Upper lobe of left lung (tissue), 6 donors: ENCODE results near the gene VRTN. TPM values are rescaled to one million over a fixed set of nuclear protein-coding genes. Genes with fewer than 3 reads are reported as not detected.
A peak's percentile ranks its signal among the peaks of the same experiment; 100 is the strongest.

ENCODE experiments used
- ATAC-seq, 2 donors: fragments of 200-7000 bp; cut with Tn5 transposase; one replicate each; pipeline ENCODE4 v1.9.1; 2022; ENCODE audit warnings: mild to moderate bottlenecking in 2 of 2, moderate library complexity in 2 of 2; ENCODE audit not compliant: low FRiP score in 2 of 2
- DNase-seq, 2 donors: peaks; one replicate each; pipeline ENCODE4 v3.0.0-alpha.2; 2019 to 2020
- H3K27ac ChIP-seq, 4 donors: fragments of 200-600 bp; sonication (generic); one replicate each; pipeline ENCODE4 v1.5.1; 2016 to 2019
- H3K27me3 ChIP-seq, 4 donors: fragments of 200-600 bp; sonication (generic); one replicate each; pipeline ENCODE4 v1.5.1; 2017 to 2019
- H3K36me3 ChIP-seq, 4 donors: fragments of 200-600 bp; sonication (generic); one replicate each; pipeline ENCODE4 v1.5.1; 2016 to 2019
- H3K4me1 ChIP-seq, 4 donors: fragments of 200-600 bp; sonication (generic); one replicate each; pipeline ENCODE4 v1.5.1; 2018 to 2019
- H3K4me3 ChIP-seq, 4 donors: fragments of 200-600 bp; sonication (generic); one replicate each; pipeline ENCODE4 v1.5.1; 2017 to 2019; ENCODE audit warnings: mild to moderate bottlenecking in 2 of 4, moderate library complexity in 1 of 4
- H3K9me3 ChIP-seq, 4 donors: fragments of 200-600 bp; sonication (generic); one replicate each; pipeline ENCODE4 v1.5.1; 2018 to 2019
- CTCF ChIP-seq, 6 experiments: fragments of 450-650 bp in 4 of 6; fragments of 200-600 bp in 2 of 6; sonication (generic) in 2 of 6; IDR thresholded peaks; one replicate each; pipeline ENCODE4 v1.5.1; 2016 to 2019; ENCODE audit warnings: antibody characterized with exemption in 6 of 6
- EP300 ChIP-seq, 4 donors: sonication (generic); formaldehyde crosslinking; IDR thresholded peaks; one replicate each; pipeline ENCODE4 v1.5.1; 2017; ENCODE audit warnings: antibody characterized with exemption in 4 of 4, control low read depth in 2 of 4
- POLR2A ChIP-seq, 4 donors: fragments of 450-650 bp; IDR thresholded peaks; one replicate each; pipeline ENCODE4 v1.5.1; 2016 to 2017; ENCODE audit warnings: antibody characterized with exemption in 4 of 4, mild to moderate bottlenecking in 2 of 4
- POLR2AphosphoS5 ChIP-seq, 2 donors: sonication (generic); formaldehyde crosslinking; IDR thresholded peaks; one replicate each; pipeline ENCODE4 v1.5.1; 2017; ENCODE audit warnings: antibody characterized with exemption in 2 of 2
- WGBS, 2 donors: methylation state at CpG; one replicate each; pipeline ENCODE4 v1.1.5; 2017 to 2018; 5-methylcytosine and 5-hydroxymethylcytosine counted together
- total RNA-seq, 6 donors: library from RNA; depleted of rRNA in 4 of 6; stranded (reverse); fragments of >200 nt in 4 of 6; gene quantifications; one replicate each; pipeline versions ENCODE4 v1.1.0 to v1.2.1, GENCODE V29; 2016 to 2021
- donor health status: DM: no; HTN: no; CAD: no; lungs with moderate emphysema.
- donor health status: DM: no; HTN: yes; CAD: no; lungs with severe emphysema.

Gene VRTN
- total RNA-seq, 6 donors from 2014 or later, result 0.09 to 0.10 TPM; not detected in 4

DNA sequence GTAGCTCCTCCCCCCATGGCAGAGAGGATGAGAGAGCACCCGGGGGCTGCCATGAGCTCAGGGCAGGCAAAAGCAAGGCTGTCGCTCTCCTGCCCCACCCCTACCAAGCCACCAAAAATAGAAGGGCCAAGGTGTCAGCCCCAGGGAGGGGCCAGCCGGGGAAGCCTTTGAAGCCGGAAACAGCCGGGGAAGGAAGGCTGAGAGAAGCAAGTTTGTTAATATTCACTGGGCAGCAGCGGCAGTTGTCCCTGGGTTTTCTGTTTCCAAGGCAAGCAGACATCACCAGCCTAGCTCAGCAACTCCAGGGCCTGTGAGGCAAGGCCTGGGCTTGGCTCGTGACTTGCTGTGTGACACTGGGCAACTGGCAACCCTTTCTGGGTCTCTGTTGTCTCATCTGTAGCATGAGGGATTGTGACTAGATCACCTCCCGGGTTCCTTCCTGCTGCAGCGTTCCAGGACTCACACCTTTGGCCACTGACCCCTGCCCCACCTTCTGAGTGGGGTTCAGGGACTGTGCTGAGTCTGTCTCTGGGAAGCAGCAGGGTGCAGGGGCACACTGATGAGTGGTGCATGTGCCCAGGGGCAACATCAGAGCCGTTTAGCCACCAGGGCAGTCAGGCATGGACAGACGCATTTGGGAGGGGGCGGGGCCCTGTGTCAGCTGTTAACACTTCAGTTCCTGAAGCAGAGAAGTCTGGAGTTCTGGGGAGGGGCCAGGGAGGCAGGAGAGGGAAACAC, 53.4 kb downstream of the VRTN start:
- WGBS, 2 donors, result 1 to 11% methylated on average over 8 to 12 of the region's 12 CpGs
- TF ChIP-seq POLR2A (IDR thresholded peaks at IDR 0.05), result no peak
- no peak for TF ChIP-seq EP300 (IDR thresholded peaks at IDR 0.05)
- TF ChIP-seq POLR2AphosphoS5 (IDR thresholded peaks at IDR 0.05), result no peak
- TF ChIP-seq CTCF (IDR thresholded peaks at IDR 0.05), result no peak
- ATAC-seq (peak; percentile 50 to 54), DNase-seq (peak in 1 of 2 donors; percentile 38)
- Histone ChIP-seq H3K9me3 (no peaks in the 10 kb centered on the region), H3K27me3 (no peaks in the 10 kb centered on the region), H3K36me3 (no peaks in the 10 kb centered on the region), H3K27ac (peak overlapping the region in 1 of 4 donors; percentile 55), H3K4me3 (peak overlapping the region in 2 of 4 donors; percentile 19 to 20), H3K4me1 (peaks cover 18 to 23% (median 20%) of the 10 kb centered on the region in 4 donors)

DNA sequence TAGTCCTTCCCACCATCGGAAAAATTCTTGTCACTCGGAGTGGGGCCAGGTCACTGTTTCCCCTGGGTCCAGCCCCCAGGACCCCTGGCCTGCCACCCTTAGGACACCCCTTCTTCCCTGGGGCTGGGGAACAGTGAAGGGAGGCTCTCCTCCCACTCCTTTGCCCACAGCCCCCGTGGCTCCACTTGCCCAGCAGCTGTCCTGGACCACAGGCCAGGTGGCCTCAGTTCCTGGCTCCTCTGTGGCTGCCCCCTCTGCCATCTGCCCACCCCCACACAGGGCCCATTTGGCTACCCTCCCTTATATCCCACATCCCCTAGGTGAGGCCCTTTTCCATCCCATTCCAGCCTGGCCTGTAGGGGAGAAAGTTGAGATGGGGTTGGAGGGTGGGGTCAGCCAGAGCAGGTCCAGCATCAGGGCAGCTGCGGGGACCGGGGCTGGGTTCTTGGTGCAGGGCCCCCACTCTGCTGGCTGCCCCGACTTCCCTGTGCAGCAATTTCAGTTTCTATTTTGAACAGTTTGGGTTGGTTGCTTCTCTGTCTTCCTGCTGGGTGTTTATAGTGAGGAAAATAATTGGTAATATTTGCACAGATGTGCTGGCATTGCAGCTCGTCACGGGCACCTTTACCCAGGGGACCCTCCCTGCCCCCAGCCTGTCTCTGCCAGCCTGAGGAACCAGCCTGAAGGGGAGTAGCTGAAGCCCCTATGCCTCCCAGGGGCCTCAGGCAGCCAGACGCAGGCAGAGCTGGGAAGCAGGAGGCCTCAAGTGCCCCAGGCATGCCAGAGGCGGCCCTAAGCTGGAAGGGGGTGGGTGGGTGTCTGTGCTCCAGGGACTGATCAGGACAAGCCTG, 54.4 kb downstream of the VRTN start:
- no peaks in the 10 kb centered on the region for H3K9me3 ChIP-seq
- no peak for ATAC-seq
- H3K4me3 ChIP-seq, result no peak overlapping the region
- H3K4me1 ChIP-seq, result peaks cover 18 to 23% (median 20%) of the 10 kb centered on the region in 4 donors
- no peaks in the 10 kb centered on the region for H3K36me3 ChIP-seq
- TF ChIP-seq POLR2A (IDR thresholded peaks at IDR 0.05) (no peak), EP300 (IDR thresholded peaks at IDR 0.05) (no peak), POLR2AphosphoS5 (IDR thresholded peaks at IDR 0.05) (no peak), CTCF (IDR thresholded peaks at IDR 0.05) (no peak)
- 54 to 65% methylated on average over 5 to 10 of the region's 10 CpGs for WGBS, 2 donors
- no peak for DNase-seq
- no peaks in the 10 kb centered on the region for H3K27me3 ChIP-seq
- peak overlapping the region in 1 of 4 donors; percentile 55 for H3K27ac ChIP-seq

DNA sequence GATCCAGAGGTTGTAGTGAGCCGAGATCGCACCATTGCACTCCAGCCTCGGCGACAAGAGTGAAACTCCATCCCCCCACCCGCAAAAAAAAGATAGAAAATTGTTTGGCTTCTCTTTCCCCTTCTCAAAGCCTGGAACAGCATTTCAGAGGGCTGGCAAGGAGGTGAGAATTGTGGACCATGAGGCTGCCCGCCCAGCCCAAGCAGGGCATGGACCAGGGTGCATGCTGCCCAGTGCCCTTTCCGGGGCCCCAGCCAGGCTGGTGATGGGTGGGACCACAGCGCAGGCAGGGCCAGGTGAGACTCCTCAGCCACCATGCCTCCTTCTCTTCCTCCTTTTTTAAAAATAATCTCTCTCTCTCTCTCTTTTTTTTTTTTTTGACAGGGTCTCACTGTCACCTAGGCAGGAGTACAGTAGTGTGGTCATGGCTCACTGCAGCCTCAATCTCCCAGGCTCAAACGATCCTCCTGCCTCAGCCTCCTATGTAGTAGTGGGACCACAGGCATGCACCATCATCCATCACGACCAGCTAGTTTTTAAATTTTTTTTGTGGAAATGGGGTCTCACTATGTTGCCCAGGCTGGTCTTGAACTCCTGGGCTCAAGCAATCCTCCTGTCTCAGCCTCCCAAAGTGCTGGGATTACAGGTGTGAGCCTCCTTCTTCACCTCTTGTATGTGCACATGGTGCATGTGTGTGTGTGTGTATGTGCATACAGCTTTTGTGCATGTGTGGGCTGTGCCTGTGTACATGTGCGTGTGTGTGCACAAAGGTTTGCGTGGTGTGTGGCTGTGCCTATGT, 55.5 kb downstream of the VRTN start:
- Histone ChIP-seq H3K27me3 (no peaks in the 10 kb centered on the region), H3K4me3 (no peak overlapping the region), H3K36me3 (no peaks in the 10 kb centered on the region), H3K9me3 (no peaks in the 10 kb centered on the region), H3K4me1 (peaks cover 18 to 23% (median 20%) of the 10 kb centered on the region in 4 donors), H3K27ac (no peak overlapping the region)
- DNase-seq (no peak), ATAC-seq (no peak)
- WGBS, 2 donors, result 94 to 95% methylated on average over 12 of the region's 12 CpGs
- TF ChIP-seq POLR2A (IDR thresholded peaks at IDR 0.05), result no peak
- TF ChIP-seq POLR2AphosphoS5 (IDR thresholded peaks at IDR 0.05), result no peak
- TF ChIP-seq EP300 (IDR thresholded peaks at IDR 0.05), result no peak
- no peak for TF ChIP-seq CTCF (IDR thresholded peaks at IDR 0.05)

DNA sequence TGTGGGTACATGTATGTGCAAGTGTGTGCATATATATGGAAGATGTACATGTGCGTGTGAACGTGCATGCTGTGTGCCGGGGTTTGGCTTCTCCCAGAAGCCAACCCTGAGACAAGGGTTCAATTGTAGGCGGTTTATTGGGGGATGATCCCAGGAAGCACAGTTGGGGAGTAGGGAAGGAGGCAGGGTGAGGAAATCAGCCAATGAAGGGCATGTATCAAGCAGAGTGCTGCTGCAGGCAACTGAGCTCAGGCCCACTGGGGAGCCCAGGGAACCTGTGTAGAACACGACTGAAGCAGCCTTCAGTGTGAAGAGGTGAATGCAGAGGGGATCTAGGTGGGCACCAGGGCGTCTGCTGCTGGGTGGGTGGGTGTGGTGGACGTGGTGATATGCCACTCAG, 56.2 kb downstream of the VRTN start:
- Histone ChIP-seq H3K9me3 (no peaks in the 10 kb centered on the region), H3K27ac (no peak overlapping the region), H3K36me3 (no peaks in the 10 kb centered on the region), H3K4me3 (no peak overlapping the region), H3K27me3 (no peaks in the 10 kb centered on the region), H3K4me1 (peaks cover 18 to 23% (median 20%) of the 10 kb centered on the region in 4 donors)
- ATAC-seq (no peak), DNase-seq (no peak)
- WGBS, 2 donors, result 73 to 84% methylated on average over 7 of the region's 7 CpGs
- TF ChIP-seq POLR2AphosphoS5 (IDR thresholded peaks at IDR 0.05), result no peak
- no peak for TF ChIP-seq CTCF (IDR thresholded peaks at IDR 0.05)
- TF ChIP-seq POLR2A (IDR thresholded peaks at IDR 0.05), result no peak
